ENCODE results near the gene DRC7.

GRCh38 chr16:57699899-57700298 lies 5.3 kb downstream of the DRC7 start:
- TF ChIP-seq POLR2AphosphoS5 (IDR thresholded peaks at IDR 0.05; ENCODE audit: borderline replicate concordance, low read depth, low read length) (no peak), EZH2 (IDR thresholded peaks at IDR 0.05) (no peak)
